ENCODE results near the gene C6orf120. TPM values are rescaled to one million over a fixed set of nuclear protein-coding genes. Genes with fewer than 3 reads are reported as not detected.

C6orf120 gene
- total RNA-seq, 1 experiment from 2014 or later, result 54.8 TPM

- DNase-seq (ENCODE audit: low spot score), result peak; percentile 30
- in situ Hi-C loops (cut with HindIII; ENCODE audit: low sequenced_read_pairs), result no loop called here
These were observed 20.7 kb downstream of the C6orf120 start for GRCh38 chr6:169722362-169723199.

- in situ Hi-C loops (cut with HindIII; ENCODE audit: low sequenced_read_pairs), result no loop called here
- DNase-seq (ENCODE audit: low spot score), result peak; percentile 70
These were observed 21.4 kb downstream of the C6orf120 start for GRCh38 chr6:169723200-169723909.

- DNase-seq (ENCODE audit: low spot score), result peak; percentile 33
- in situ Hi-C loops (cut with HindIII; ENCODE audit: low sequenced_read_pairs), result no loop called here
These were observed 22.1 kb downstream of the C6orf120 start for GRCh38 chr6:169723991-169724493.

DNA sequence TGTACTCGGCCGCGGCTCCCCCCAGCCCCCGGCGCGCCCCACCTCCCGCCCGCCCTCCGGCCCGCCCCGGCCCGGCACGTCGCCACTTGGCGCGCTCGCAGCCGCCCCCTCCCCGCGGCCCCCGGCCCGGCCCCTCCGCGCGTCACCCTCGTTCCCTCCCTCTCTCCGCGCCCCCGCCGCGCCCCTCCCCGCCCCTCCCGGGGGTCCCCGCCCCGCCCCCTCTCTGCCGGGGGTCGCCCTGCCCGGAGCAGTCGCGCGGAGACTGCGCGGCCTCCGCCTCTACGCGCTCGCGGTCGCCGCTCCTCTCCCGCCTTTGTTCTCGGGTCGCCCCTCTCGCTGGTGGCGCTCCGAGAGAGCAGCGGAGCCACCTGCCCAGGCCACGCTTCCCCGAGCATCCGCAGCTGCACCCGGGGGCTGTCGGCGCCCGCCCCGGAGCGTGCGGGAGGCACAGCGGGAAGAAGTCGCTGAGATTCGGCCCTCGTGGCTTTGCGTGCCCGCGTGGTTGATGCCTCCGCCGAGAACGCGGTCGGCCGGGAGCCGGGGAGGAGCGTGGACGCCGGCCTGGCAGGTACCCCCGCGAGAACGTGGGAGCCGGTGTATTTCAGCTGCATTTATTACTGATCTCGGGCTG, 22.7 kb downstream of the C6orf120 start, which contains the start of gene PHF10:
Gene PHF10 (minus strand): TSS at position 7 of the 631 bp plus-strand sequence. CDS start 569 bp downstream, outside the sequence.
- peak; percentile 43 for DNase-seq (ENCODE audit: low spot score)
- in situ Hi-C loops (cut with HindIII; ENCODE audit: low sequenced_read_pairs), result no loop called here

- in situ Hi-C loops (cut with HindIII; ENCODE audit: low sequenced_read_pairs), result no loop called here
- peak; percentile 48 for DNase-seq (ENCODE audit: low spot score)
These were observed 23.5 kb downstream of the C6orf120 start for GRCh38 chr6:169725125-169726048.

- in situ Hi-C loops (cut with HindIII; ENCODE audit: low sequenced_read_pairs), result no loop called here
- DNase-seq (ENCODE audit: low spot score), result no peak
These were observed 24.1 kb downstream of the C6orf120 start for GRCh38 chr6:169726049-169726400.

GRCh38 chr6:169726963-169727362, 25.0 kb downstream of the C6orf120 start:
- DNase-seq (ENCODE audit: low spot score), result no peak
- in situ Hi-C loops (cut with HindIII; ENCODE audit: low sequenced_read_pairs), result no loop called here

GRCh38 chr6:169729961-169730360, 28.0 kb downstream of the C6orf120 start:
- no peak for DNase-seq (ENCODE audit: low spot score)
- in situ Hi-C loops (cut with HindIII; ENCODE audit: low sequenced_read_pairs), result no loop called here

DNA sequence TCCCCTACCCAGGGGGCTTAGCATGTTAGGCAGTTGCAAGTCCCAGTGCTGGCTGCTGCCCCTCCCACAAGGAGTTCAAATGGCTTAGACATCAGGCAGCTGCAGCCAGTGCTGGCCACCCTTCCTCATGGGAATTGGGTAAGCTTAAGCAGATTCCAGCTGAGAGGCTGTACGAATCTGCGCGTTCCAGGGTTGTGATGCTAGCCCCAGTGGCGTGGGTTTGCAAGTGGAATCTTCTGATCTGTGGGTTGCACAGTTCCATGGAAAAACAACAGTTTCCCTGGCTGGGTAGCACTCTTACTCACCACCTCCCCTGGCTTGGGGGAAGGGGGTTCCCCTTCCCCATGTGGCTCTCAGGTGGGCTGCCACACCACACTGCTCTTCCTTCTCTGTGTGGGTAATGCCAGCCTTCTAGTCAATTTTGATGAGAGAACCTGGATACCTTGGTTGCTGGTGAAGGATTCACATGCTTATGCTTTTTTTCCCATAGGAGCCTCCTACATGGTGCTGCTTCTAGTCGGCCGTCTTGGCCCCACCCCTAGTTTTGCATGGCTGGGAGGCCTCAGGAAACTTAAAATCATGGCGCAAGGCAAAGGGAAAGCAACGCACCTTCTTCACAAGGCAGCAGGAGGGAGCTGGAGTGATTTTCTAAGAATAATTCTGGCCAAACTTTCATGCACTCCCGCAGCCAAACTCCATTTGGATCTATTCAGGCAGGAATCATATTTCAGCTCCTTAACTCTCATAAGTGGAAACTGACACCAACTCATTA, 36.5 kb downstream of the C6orf120 start:
- in situ Hi-C loops (cut with HindIII; ENCODE audit: low sequenced_read_pairs), result no loop called here
- no peak for DNase-seq (ENCODE audit: low spot score)

GRCh38 chr6:169738976-169739529, 37.1 kb downstream of the C6orf120 start:
- in situ Hi-C loops (cut with HindIII; ENCODE audit: low sequenced_read_pairs), result no loop called here
- DNase-seq (ENCODE audit: low spot score), result no peak

DNA sequence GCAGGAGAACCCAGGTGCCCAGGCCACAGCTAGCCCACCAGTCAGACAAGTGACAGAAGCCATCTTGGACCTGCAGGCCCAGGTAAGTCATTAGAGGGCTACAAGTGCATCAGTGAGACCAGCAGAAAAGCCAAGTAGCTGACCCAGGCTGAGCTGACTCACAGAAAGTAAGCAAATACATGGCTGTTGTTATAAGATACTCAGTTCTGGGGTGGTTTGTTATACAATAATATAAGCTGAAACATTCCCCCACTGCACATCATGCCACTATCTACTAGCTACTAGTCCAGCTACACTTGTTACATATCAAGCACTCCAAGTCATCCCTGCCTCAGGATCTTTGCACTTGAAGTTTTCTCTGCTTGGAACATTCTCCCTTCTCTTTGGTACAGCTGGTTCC, 39.4 kb downstream of the C6orf120 start:
- in situ Hi-C loops (cut with HindIII; ENCODE audit: low sequenced_read_pairs), result loop anchor here (10.0 kb wide), 1 partner anchor 153 kb away; no protein-coding TSS in a partner anchor

DNA sequence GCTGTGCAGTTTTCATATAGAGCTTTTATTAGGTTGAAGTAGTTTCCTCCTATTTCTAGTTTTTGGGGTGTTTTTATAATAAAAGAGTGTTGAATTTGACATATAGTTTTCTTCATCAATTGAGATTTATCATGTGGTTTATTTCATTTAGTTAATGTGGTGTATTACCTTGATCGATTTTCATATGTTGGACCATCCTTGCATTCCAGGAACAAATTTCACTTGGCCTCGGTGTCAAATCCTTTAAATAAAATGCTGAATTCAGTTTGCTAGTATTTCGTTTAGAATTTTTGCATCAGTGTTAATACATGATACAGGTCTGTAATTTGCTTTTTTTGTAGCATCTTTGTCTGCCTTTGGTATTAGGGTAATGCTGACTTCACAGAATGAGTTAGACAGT, 43.5 kb downstream of the C6orf120 start:
- no peak for DNase-seq (ENCODE audit: low spot score)
- in situ Hi-C loops (cut with HindIII; ENCODE audit: low sequenced_read_pairs), result loop anchor here (10.0 kb wide), 1 partner anchor 149 kb away; no protein-coding TSS in a partner anchor

More for the DNA sequence above, 39.4 kb downstream of the C6orf120 start:
- DNase-seq (ENCODE audit: low spot score), result no peak

DNA sequence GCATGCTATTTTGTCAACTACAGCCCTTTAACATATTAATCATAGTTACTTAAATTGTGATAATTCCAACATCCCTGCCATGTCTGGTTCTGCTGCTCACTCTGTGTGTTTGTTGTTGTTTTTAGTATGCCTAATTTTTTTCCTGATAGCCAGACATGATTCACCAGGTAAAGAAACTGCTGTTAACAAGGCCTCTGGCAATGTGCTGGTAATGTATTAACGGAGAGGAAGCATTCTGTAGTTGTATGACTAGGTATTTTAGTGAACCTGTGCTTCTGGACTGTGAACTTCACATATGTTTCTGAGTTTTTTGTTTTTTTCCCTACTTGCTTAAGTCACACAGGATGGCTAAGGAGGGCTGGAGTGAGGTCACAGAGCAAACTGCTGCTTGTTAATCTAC, 44.6 kb downstream of the C6orf120 start:
- in situ Hi-C loops (cut with HindIII; ENCODE audit: low sequenced_read_pairs), result loop anchor here (10.0 kb wide), 1 partner anchor 148 kb away; no protein-coding TSS in a partner anchor

GRCh38 chr6:169751242-169752073, 49.5 kb downstream of the C6orf120 start, which contains the start of the genes DYNLT2 and ERMARD:
Gene DYNLT2 (minus strand): TSS chr6:169751572. CDS start chr6:169751458, 114 bp downstream.
Gene ERMARD (plus strand): TSS chr6:169751622. CDS start chr6:169751658, 36 bp downstream.
- in situ Hi-C loops (cut with HindIII; ENCODE audit: low sequenced_read_pairs), result no loop called here
- peak; percentile 91 for DNase-seq (ENCODE audit: low spot score)

More for the DNA sequence above, 44.6 kb downstream of the C6orf120 start:
- no peak for DNase-seq (ENCODE audit: low spot score)

DNA sequence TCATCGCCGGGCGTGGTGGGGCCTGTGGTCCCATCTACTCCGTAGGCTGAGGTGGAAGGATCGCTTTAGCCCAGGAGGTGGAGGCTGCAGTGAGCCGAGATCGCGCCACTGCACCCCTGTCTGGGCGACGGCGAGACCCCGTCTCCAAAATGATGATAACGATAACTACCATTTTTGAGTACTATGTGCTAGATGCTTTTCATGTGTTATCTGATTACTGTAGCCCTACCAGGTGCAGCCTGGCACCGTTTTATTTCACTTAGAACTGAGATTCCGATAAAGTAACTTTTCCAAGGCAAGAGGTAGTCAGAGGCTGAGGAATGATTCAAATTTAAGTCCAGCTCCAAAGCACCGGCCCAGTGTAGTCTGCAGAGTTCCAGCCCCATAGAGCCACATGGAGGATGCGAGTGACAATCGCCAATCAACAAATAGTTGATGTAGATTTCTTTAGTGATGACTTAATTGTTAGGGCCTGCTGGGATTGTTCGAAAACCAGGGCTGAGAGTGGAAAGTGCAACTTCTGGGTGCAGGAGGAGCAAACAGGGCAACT, 50.2 kb downstream of the C6orf120 start:
- DNase-seq (ENCODE audit: low spot score), result peak; percentile 33
- in situ Hi-C loops (cut with HindIII; ENCODE audit: low sequenced_read_pairs), result no loop called here

Measured in G401 (cell line).